Activated CD8-positive, alpha-beta T cell treated with anti-CD3 and anti-CD28 coated beads for 36 hours (primary cell): ENCODE data around the gene CRHR2. TPM values are rescaled to one million over a fixed set of nuclear protein-coding genes. Genes with fewer than 3 reads are reported as not detected.
"Not testable (repeated sequence)": the region's sequence is repeated elsewhere in the genome, so short reads cannot be mapped to it uniquely, and the experiment has no call there.

Source experiments
- ATAC-seq: fragments of 200-7000 bp; cut with Tn5 transposase; one replicate; pipeline ENCODE4 v1.10.0; 2021; ENCODE audit warnings: mild to moderate bottlenecking, moderate library complexity
- CTCF ChIA-PET: fragments of 350-600 bp; sonication (Branson Sonifier 250); formaldehyde crosslinking; loops from one replicate; lab custom pipeline; 2021; ENCODE audit warnings: antibody characterized with exemption; lab: Charles Lee
- POLR2A ChIA-PET: fragments of 350-600 bp; sonication (Branson Sonifier 250); formaldehyde crosslinking; loops from one replicate; lab custom pipeline; 2021; ENCODE audit warnings: antibody characterized with exemption; lab: Charles Lee
- DNase-seq: peaks from one replicate; pipeline ENCODE4 v3.0.0-alpha.2; 2020
- H3K27ac Mint-ChIP-seq: one replicate; pipeline ENCODE4 v1.8.0; 2021; ENCODE audit warnings: mild to moderate bottlenecking, mixed read lengths
- H3K27me3 Mint-ChIP-seq: one replicate; pipeline ENCODE4 v1.8.0; 2021; ENCODE audit warnings: mixed read lengths
- H3K36me3 Mint-ChIP-seq: one replicate; pipeline ENCODE4 v1.8.0; 2021; ENCODE audit warnings: low read depth, mixed read lengths
- H3K4me1 Mint-ChIP-seq: one replicate; pipeline ENCODE4 v1.8.0; 2021; ENCODE audit warnings: low read depth, mixed read lengths
- H3K4me3 Mint-ChIP-seq: one replicate; pipeline ENCODE4 v1.8.0; 2021; ENCODE audit warnings: mild to moderate bottlenecking, moderate library complexity, mixed read lengths
- H3K9me3 Mint-ChIP-seq: one replicate; pipeline ENCODE4 v1.8.0; 2021; ENCODE audit warnings: mixed read lengths
- intact Hi-C: fragments of 100-400 bp; cut with micrococcal nuclease; formaldehyde crosslinking; loops from one replicate; pipeline ENCODE4 v1.10.0; 2022
- total RNA-seq, 2 experiments: library from RNA; stranded (reverse); gene quantifications; one replicate each; pipeline ENCODE4 v1.2.3, GENCODE V29; 2021
- TF ChIP-seq, protein P1 (sequence below): fragments of 200-600 bp; IDR thresholded peaks from one replicate; pipeline ENCODE4 v1.8.0; 2022; ENCODE audit warnings: antibody characterized with exemption, mild to moderate bottlenecking

CRHR2 gene
- total RNA-seq, 2 experiments from 2014 or later: not detected

GRCh38 chr7:30642789-30643188, 39.5 kb downstream of the CRHR2 start:
- Mint-ChIP-seq H3K27ac (no peak overlapping the region), H3K36me3 (peaks cover 22% of the 10 kb centered on the region), H3K4me3 (no peak overlapping the region), H3K9me3 (no peaks in the 10 kb centered on the region), H3K4me1 (peaks cover 2% of the 10 kb centered on the region), H3K27me3 (no peaks in the 10 kb centered on the region)
- DNase-seq (no peak), ATAC-seq (no peak)
- ChIA-PET POLR2A (interaction anchor here (2.1 kb wide), 1 partner anchor 10 kb away, joined by 5 read pairs; no protein-coding TSS in a partner anchor), CTCF (interaction anchor here (2.3 kb wide), 1 partner anchor 98 kb away, joined by 11 read pairs; no protein-coding TSS in a partner anchor)
- TF ChIP-seq, protein P1, sequence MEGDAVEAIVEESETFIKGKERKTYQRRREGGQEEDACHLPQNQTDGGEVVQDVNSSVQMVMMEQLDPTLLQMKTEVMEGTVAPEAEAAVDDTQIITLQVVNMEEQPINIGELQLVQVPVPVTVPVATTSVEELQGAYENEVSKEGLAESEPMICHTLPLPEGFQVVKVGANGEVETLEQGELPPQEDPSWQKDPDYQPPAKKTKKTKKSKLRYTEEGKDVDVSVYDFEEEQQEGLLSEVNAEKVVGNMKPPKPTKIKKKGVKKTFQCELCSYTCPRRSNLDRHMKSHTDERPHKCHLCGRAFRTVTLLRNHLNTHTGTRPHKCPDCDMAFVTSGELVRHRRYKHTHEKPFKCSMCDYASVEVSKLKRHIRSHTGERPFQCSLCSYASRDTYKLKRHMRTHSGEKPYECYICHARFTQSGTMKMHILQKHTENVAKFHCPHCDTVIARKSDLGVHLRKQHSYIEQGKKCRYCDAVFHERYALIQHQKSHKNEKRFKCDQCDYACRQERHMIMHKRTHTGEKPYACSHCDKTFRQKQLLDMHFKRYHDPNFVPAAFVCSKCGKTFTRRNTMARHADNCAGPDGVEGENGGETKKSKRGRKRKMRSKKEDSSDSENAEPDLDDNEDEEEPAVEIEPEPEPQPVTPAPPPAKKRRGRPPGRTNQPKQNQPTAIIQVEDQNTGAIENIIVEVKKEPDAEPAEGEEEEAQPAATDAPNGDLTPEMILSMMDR: no peak
- intact Hi-C loops: no loop called here

DNA sequence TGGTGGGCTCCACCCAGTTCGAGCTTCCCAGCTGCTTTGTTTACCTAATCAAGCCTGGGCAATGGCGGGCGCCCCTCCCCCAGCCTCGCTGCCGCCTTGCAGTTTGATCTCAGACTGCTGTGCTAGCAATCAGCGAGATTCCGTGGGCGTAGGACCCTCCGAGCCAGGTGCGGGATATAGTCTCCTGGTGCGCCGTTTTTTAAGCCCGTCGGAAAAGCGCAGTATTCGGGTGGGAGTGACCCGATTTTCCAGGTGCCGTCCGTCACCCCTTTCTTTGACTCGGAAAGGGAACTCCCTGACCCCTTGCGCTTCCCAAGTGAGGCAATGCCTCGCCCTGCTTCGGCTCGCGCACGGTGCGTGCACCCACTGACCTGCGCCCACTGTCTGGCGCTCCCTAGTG, 39.9 kb downstream of the CRHR2 start:
- H3K9me3 Mint-ChIP-seq, H3K27me3 Mint-ChIP-seq, intact Hi-C loops, POLR2A ChIA-PET, H3K4me3 Mint-ChIP-seq, ATAC-seq, DNase-seq, H3K27ac Mint-ChIP-seq, H3K4me1 Mint-ChIP-seq, CTCF ChIA-PET: not testable (repeated sequence)
- H3K36me3 Mint-ChIP-seq: peaks cover 22% of the 10 kb centered on the region

- Mint-ChIP-seq H3K36me3 (peaks cover 51% of the 10 kb centered on the region), H3K9me3 (peaks cover 2% of the 10 kb centered on the region), H3K27ac (no peak overlapping the region), H3K4me1 (no peaks in the 10 kb centered on the region), H3K4me3 (no peak overlapping the region), H3K27me3 (no peaks in the 10 kb centered on the region)
- ChIA-PET POLR2A (interaction anchor here (0.7 to 1.8 kb wide), 3 partner anchors 10 to 40 kb away, joined by 3 to 4 read pairs (median 3); no protein-coding TSS in a partner anchor), CTCF (interaction anchor here (1.3 kb wide), 1 partner anchor 9 kb away, joined by 3 read pairs; no protein-coding TSS in a partner anchor)
- no peak for DNase-seq
- intact Hi-C loops: loop anchor here (10.0 kb wide), 1 partner anchor 99 kb away; no protein-coding TSS in a partner anchor
- ATAC-seq: no peak
- TF ChIP-seq, protein P1: no peak
These were observed 46.5 kb downstream of the CRHR2 start for GRCh38 chr7:30635798-30636197.

- DNase-seq (no peak), ATAC-seq (no peak)
- intact Hi-C loops: loop anchor here (10.0 kb wide), 1 partner anchor 100 kb away; no protein-coding TSS in a partner anchor
- Mint-ChIP-seq H3K4me1 (no peaks in the 10 kb centered on the region), H3K9me3 (peaks cover 2% of the 10 kb centered on the region), H3K4me3 (no peak overlapping the region), H3K27me3 (no peaks in the 10 kb centered on the region), H3K27ac (no peak overlapping the region), H3K36me3 (peaks cover 51% of the 10 kb centered on the region)
- ChIA-PET CTCF (interaction anchor here (0.8 to 1.3 kb wide), 2 partner anchors 10 to 17 kb away, joined by 3 read pairs; no protein-coding TSS in a partner anchor), POLR2A (interaction anchor here (1.8 kb wide), 1 partner anchor 9 kb away, joined by 4 read pairs; no protein-coding TSS in a partner anchor)
- TF ChIP-seq, protein P1: no peak
These were observed 47.5 kb downstream of the CRHR2 start for GRCh38 chr7:30634634-30635201.

- TF ChIP-seq, protein P1: no peak
- Mint-ChIP-seq H3K27me3 (no peaks in the 10 kb centered on the region), H3K9me3 (peaks cover 2% of the 10 kb centered on the region), H3K4me1 (no peaks in the 10 kb centered on the region), H3K36me3 (peaks cover 53% of the 10 kb centered on the region), H3K4me3 (no peak overlapping the region), H3K27ac (no peak overlapping the region)
- no peak for ATAC-seq
- ChIA-PET CTCF (no interaction called here), POLR2A (interaction anchor here (1.8 to 1.9 kb wide), 2 partner anchors 8 to 10 kb away, joined by 4 to 5 read pairs; no protein-coding TSS in a partner anchor)
- intact Hi-C loops: loop anchor here (10.0 kb wide), 1 partner anchor 101 kb away; no protein-coding TSS in a partner anchor
- DNase-seq: no peak
These were observed 48.0 kb downstream of the CRHR2 start for GRCh38 chr7:30634193-30634626.
